H9 (cell line): Measurements from ENCODE around the gene TMEM267. TPM values are rescaled to one million over a fixed set of nuclear protein-coding genes. Genes with fewer than 3 reads are reported as not detected.

ENCODE experiments used
- DNase-seq: peaks from one replicate; pipeline ENCODE4 v3.0.0-alpha.2; 2017
- H2AFZ ChIP-seq: one replicate; pipeline ENCODE4 v1.6.1; 2013; ENCODE audit warnings: mild to moderate bottlenecking, low read length, control low read depth, moderate library complexity
- H2AK5ac ChIP-seq: 2 replicates; pipeline ENCODE4 v1.6.1; 2013; ENCODE audit warnings: low read length, control low read depth, mixed read lengths; ENCODE audit not compliant: insufficient read length
- H2BK120ac ChIP-seq: one replicate; pipeline ENCODE4 v1.6.1; 2013; ENCODE audit warnings: low read depth, mild to moderate bottlenecking, low read length, control low read depth, inconsistent platforms; ENCODE audit not compliant: poor library complexity, severe bottlenecking
- H2BK12ac ChIP-seq: 2 replicates; pipeline ENCODE4 v1.6.1; 2013; ENCODE audit warnings: low read length, control low read depth, mixed read lengths, low read depth; ENCODE audit not compliant: insufficient read length
- H2BK15ac ChIP-seq: 2 replicates; pipeline ENCODE4 v1.6.1; 2013; ENCODE audit warnings: low read depth, low read length, control low read depth
- H2BK20ac ChIP-seq: one replicate; pipeline ENCODE4 v1.6.1; 2013; ENCODE audit warnings: low read depth, mild to moderate bottlenecking, low read length, control low read depth, inconsistent platforms; ENCODE audit not compliant: poor library complexity, severe bottlenecking
- H2BK5ac ChIP-seq: 2 replicates; pipeline ENCODE4 v1.6.1; 2013; ENCODE audit warnings: low read length, control low read depth, mixed read lengths; ENCODE audit not compliant: insufficient read length
- H3K14ac ChIP-seq: 2 replicates; pipeline ENCODE4 v1.6.1; 2013; ENCODE audit warnings: low read length, control low read depth; ENCODE audit not compliant: insufficient read depth
- H3K18ac ChIP-seq: 2 replicates; pipeline ENCODE4 v1.6.1; 2013; ENCODE audit warnings: low read depth, mild to moderate bottlenecking, mixed read lengths, low read length, control low read depth; ENCODE audit not compliant: insufficient read length
- H3K23ac ChIP-seq: 2 replicates; pipeline ENCODE4 v1.6.1; 2013; ENCODE audit warnings: low read length, control low read depth, mixed read lengths, low read depth; ENCODE audit not compliant: insufficient read length
- H3K23me2 ChIP-seq: 2 replicates; pipeline ENCODE4 v1.6.1; 2013; ENCODE audit warnings: low read depth, mild to moderate bottlenecking, mixed read lengths, low read length, control low read depth; ENCODE audit not compliant: insufficient read length, poor library complexity, severe bottlenecking
- H3K27ac ChIP-seq: 2 replicates; pipeline ENCODE4 v1.5.1; 2013; ENCODE audit warnings: low read length, control low read depth, mixed read lengths, low read depth; ENCODE audit not compliant: insufficient read length
- H3K27me3 ChIP-seq: 2 replicates; pipeline ENCODE4 v1.6.1; 2013; ENCODE audit warnings: low read length, control low read depth, inconsistent platforms; ENCODE audit not compliant: insufficient read depth
- H3K4ac ChIP-seq: 2 replicates; pipeline ENCODE4 v1.6.1; 2013; ENCODE audit warnings: low read depth, mild to moderate bottlenecking, control low read depth, inconsistent platforms, low read length, moderate library complexity
- H3K4me1 ChIP-seq: 2 replicates; pipeline ENCODE4 v1.6.1; 2013; ENCODE audit warnings: low read length, control low read depth, inconsistent platforms; ENCODE audit not compliant: insufficient read depth
- H3K4me2 ChIP-seq: 2 replicates; pipeline ENCODE4 v1.6.1; 2013; ENCODE audit warnings: low read length, control low read depth, mixed read lengths; ENCODE audit not compliant: insufficient read length, insufficient read depth
- H3K56ac ChIP-seq: 2 replicates; pipeline ENCODE4 v1.6.1; 2013; ENCODE audit warnings: low read depth, mild to moderate bottlenecking, mixed read lengths, low read length, control low read depth; ENCODE audit not compliant: insufficient read length
- H3K79me1 ChIP-seq: 2 replicates; pipeline ENCODE4 v1.6.1; 2013; ENCODE audit warnings: low read depth, mild to moderate bottlenecking, moderate library complexity, low read length, control low read depth, inconsistent platforms; ENCODE audit not compliant: insufficient read depth, poor library complexity, severe bottlenecking
- H3K79me2 ChIP-seq: 2 replicates; pipeline ENCODE4 v1.6.1; 2013; ENCODE audit warnings: low read length, control low read depth, inconsistent platforms; ENCODE audit not compliant: insufficient read depth
- H3K9ac ChIP-seq: 2 replicates; pipeline ENCODE4 v1.6.1; 2013; ENCODE audit warnings: low read length, control low read depth, mixed read lengths; ENCODE audit not compliant: insufficient read length; ENCODE audit errors: extremely low read depth
- H3K9me3 ChIP-seq: one replicate; pipeline ENCODE4 v1.6.1; 2013; ENCODE audit warnings: low read depth, low read length, inconsistent platforms; ENCODE audit not compliant: control insufficient read depth
- H3T11ph ChIP-seq: one replicate; pipeline ENCODE4 v1.6.1; 2013; ENCODE audit warnings: mild to moderate bottlenecking, low read length, control low read depth, inconsistent platforms
- H4K20me1 ChIP-seq: one replicate; pipeline ENCODE4 v1.6.1; 2013; ENCODE audit not compliant: control insufficient read depth, insufficient read length, insufficient read depth
- H4K5ac ChIP-seq: 2 replicates; pipeline ENCODE4 v1.6.1; 2013; ENCODE audit warnings: low read depth, mild to moderate bottlenecking, mixed read lengths, low read length, control low read depth; ENCODE audit not compliant: insufficient read length
- H4K8ac ChIP-seq: replicated peaks from 2 replicates; pipeline ENCODE4 v1.6.1; 2013; ENCODE audit warnings: low read length, control low read depth, mixed read lengths, low read depth; ENCODE audit not compliant: insufficient read length
- H4K91ac ChIP-seq: 2 replicates; pipeline ENCODE4 v1.6.1; 2013; ENCODE audit warnings: low read depth, mild to moderate bottlenecking, moderate library complexity, mixed read lengths, low read length, control low read depth; ENCODE audit not compliant: insufficient read length
- H3K27ac Mint-ChIP-seq, 3 experiments: 2 replicates in 2 of 3; 3 replicates in 1 of 3; pipeline ENCODE4 v1.8.0; 2020 to 2021; ENCODE audit warnings: mixed read lengths in 3 of 3, mild to moderate bottlenecking in 1 of 3, moderate library complexity in 1 of 3
- H3K27me3 Mint-ChIP-seq: 2 replicates; pipeline ENCODE4 v1.8.0; 2021; ENCODE audit warnings: low read depth, mild to moderate bottlenecking, moderate library complexity, mixed read lengths
- H3K36me3 Mint-ChIP-seq, 3 experiments: 2 replicates in 2 of 3; 3 replicates in 1 of 3; pipeline ENCODE4 v1.8.0; 2020 to 2021; ENCODE audit warnings: low read depth in 3 of 3, mixed read lengths in 3 of 3; ENCODE audit not compliant: insufficient read depth in 1 of 3
- H3K4me1 Mint-ChIP-seq, 2 experiments: 2 replicates each; pipeline ENCODE4 v1.8.0; 2020; ENCODE audit warnings: mixed read lengths in 2 of 2
- H3K4me3 Mint-ChIP-seq, 2 experiments: 2 replicates in 1 of 2; 3 replicates in 1 of 2; pipeline ENCODE4 v1.8.0; 2020 to 2021; ENCODE audit warnings: mild to moderate bottlenecking in 2 of 2, mixed read lengths in 2 of 2, moderate library complexity in 1 of 2
- H3K9me3 Mint-ChIP-seq, 2 experiments: 2 replicates in 1 of 2; 3 replicates in 1 of 2; pipeline ENCODE4 v1.8.0; 2020; ENCODE audit warnings: mild to moderate bottlenecking in 2 of 2, mixed read lengths in 2 of 2, moderate library complexity in 1 of 2
- WGBS: extraction: QIAGEN DNeasy Blood & Tissue Kit; methylation state at CpG from one replicate; pipeline ENCODE4 v1.1.7; 2013; ENCODE audit warnings: missing lambda C conversion rate, low lambda C conversion rate, mixed read lengths; ENCODE audit not compliant: insufficient read length; ENCODE audit errors: extremely low coverage; 5-methylcytosine and 5-hydroxymethylcytosine counted together
- total RNA-seq: library from RNA; stranded (reverse); gene quantifications from 2 replicates; pipeline ENCODE4 v1.2.1, GENCODE V29; 2021
- TF ChIP-seq, protein P1 (sequence below): fragments of 200-600 bp; sonication (generic); conservative IDR thresholded peaks from 3 replicates; pipeline ENCODE4 v1.8.0; 2021; ENCODE audit warnings: antibody characterized with exemption, mild to moderate bottlenecking

TMEM267 gene
- total RNA-seq, 1 experiment from 2014 or later: 5.1 TPM

DNA sequence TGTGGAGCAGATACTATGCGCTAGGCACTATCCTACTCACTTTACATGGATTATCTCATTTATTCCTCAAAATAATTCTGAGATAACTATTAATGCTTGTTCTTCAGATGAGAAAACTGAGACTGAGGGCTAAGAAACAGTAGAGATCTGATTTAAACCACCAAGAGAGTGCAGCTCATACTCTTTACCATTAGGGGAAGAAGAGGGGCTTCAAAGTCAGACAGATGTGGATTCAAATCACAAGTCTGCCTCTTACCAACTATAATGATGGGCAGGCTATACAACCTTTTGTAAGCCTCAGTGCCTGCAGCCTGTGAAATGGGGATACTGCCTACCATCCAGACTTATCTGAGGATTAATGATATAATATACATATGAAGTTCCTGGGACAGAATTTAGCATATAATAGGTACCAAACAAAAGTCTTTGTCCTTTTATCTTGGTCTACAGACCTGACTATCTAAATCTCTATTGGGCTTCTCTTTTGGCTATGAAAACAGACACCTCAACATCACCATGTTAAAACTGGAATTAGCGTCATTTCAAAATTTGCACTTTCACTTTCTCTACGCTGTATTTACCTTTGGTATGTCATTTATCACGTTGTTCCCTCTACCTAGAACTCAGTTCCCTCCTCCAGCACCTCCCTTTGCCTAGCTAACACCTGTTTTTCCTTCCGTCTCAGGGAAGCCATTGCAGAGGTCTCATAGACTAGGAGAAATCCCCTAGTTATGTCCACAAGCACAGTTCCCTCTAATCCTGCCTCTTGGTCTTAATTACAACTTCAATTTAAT, 13.8 kb upstream of the TMEM267 start:
- H3K27me3 Mint-ChIP-seq: no peaks in the 10 kb centered on the region
- Histone ChIP-seq H3K27ac (no peak overlapping the region), H3K9me3 (no peaks in the 10 kb centered on the region), H4K8ac (no peak overlapping the region), H2BK120ac (no peak overlapping the region), H3K9ac (no peak overlapping the region), H3K79me2 (no peaks in the 10 kb centered on the region), H2BK20ac (no peak overlapping the region), H3K23ac (no peak overlapping the region), H3K18ac (no peak overlapping the region), H3K4me2 (no peak overlapping the region), H2AFZ (no peak overlapping the region), H3K56ac (no peak overlapping the region), H3K23me2 (no peaks in the 10 kb centered on the region), H3K14ac (no peak overlapping the region), H2BK5ac (no peak overlapping the region), H3K4ac (no peak overlapping the region), H2AK5ac (no peak overlapping the region), H4K20me1 (no peaks in the 10 kb centered on the region), H3T11ph (no peak overlapping the region), H2BK15ac (no peak overlapping the region), H3K27me3 (no peaks in the 10 kb centered on the region), H4K5ac (no peak overlapping the region), H3K4me1 (no peaks in the 10 kb centered on the region), H3K79me1 (no peaks in the 10 kb centered on the region), H2BK12ac (no peak overlapping the region), H4K91ac (no peak overlapping the region)
- H3K4me1 Mint-ChIP-seq: no peaks in the 10 kb centered on the region
- TF ChIP-seq, protein P1, sequence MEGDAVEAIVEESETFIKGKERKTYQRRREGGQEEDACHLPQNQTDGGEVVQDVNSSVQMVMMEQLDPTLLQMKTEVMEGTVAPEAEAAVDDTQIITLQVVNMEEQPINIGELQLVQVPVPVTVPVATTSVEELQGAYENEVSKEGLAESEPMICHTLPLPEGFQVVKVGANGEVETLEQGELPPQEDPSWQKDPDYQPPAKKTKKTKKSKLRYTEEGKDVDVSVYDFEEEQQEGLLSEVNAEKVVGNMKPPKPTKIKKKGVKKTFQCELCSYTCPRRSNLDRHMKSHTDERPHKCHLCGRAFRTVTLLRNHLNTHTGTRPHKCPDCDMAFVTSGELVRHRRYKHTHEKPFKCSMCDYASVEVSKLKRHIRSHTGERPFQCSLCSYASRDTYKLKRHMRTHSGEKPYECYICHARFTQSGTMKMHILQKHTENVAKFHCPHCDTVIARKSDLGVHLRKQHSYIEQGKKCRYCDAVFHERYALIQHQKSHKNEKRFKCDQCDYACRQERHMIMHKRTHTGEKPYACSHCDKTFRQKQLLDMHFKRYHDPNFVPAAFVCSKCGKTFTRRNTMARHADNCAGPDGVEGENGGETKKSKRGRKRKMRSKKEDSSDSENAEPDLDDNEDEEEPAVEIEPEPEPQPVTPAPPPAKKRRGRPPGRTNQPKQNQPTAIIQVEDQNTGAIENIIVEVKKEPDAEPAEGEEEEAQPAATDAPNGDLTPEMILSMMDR: no peak
- H3K27ac Mint-ChIP-seq: no peak overlapping the region; a peak in 1 of 7 replicates
- no peak for DNase-seq
- H3K9me3 Mint-ChIP-seq: no peaks in the 10 kb centered on the region
- H3K36me3 Mint-ChIP-seq: peaks cover 0 to 10% (median 0%) of the 10 kb centered on the region in 3 experiments; a peak in 4 of 7 replicates
- WGBS: no CpG with 5 or more reads among the region's 5 CpGs
- H3K4me3 Mint-ChIP-seq: no peak overlapping the region
